Activated effector memory CD4-positive, alpha-beta T cell treated with anti-CD3 and anti-CD28 coated beads, Interleukin-2, amount 50 U/mL, for 16 hours (primary cell): ENCODE measurements around the gene EPHB2.

Experiments used
- DNase-seq: peaks from one replicate; pipeline ENCODE4 v3.0.0-alpha.2; 2020

EPHB2 gene

GRCh38 chr1:22889213-22889827, 178.7 kb downstream of the EPHB2 start:
- DNase-seq, result no peak

- DNase-seq, result no peak
These were observed 182.2 kb downstream of the EPHB2 start for GRCh38 chr1:22892789-22893188.

GRCh38 chr1:22893292-22893691, 182.7 kb downstream of the EPHB2 start:
- no peak for DNase-seq

DNA sequence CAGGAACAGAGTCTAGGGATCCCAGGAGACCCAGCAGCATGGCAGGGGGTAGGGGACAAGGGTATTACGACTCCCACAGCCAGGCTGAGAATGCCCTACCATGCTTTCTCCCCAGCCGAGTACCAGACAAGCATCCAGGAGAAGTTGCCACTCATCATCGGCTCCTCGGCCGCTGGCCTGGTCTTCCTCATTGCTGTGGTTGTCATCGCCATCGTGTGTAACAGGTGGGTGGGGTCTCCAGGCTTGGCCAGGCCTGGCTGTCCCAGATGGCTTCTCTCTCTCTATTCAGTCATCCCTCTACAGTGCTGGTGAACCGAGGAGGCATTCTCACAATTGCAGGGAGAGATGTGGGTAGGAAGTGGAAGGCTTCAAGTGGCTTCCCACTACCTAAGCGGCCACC, 184.7 kb downstream of the EPHB2 start:
- DNase-seq, result no peak

DNA sequence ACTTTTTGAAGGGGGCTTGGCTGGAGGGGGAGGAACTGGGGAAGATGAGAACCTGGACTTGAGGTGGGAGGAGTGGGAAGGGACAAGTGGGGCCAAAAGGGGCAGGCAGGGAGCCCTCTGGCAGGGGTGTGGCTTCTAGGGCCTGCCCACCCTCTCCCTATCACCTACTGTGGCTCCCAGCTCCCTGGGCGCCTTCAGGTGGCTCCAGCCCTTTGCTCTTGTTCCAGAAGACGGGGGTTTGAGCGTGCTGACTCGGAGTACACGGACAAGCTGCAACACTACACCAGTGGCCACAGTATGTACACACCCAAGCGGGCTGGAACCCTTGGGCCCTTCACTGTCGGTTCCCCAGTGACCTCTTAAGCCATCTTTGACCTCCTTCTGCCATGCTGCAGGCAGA, 185.5 kb downstream of the EPHB2 start:
- DNase-seq, result no peak

- no peak for DNase-seq
These were observed 189.8 kb downstream of the EPHB2 start for GRCh38 chr1:22900451-22900850.

GRCh38 chr1:22903113-22903512, 192.5 kb downstream of the EPHB2 start:
- DNase-seq, result no peak

DNA sequence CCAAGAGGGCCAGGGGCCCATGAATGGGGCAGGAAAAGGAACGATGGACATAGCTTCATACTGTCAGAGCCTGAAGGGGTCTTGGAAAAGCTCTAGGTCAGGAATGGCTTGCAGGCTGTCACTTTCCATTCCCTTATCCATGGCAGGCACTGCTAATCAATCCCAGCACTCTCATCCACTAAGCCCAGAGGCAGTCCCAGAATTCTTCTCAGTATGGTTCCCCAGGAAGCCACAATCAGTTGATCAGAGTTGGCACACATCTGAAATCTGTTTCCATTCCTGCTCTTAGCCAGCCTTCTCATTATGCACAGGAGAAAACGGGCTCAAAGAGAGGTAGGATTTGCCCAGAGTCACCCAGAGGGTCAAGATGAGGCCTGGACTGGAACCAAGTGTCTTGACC, 196.3 kb downstream of the EPHB2 start:
- no peak for DNase-seq

GRCh38 chr1:22907528-22907927, 196.9 kb downstream of the EPHB2 start:
- no peak for DNase-seq

DNA sequence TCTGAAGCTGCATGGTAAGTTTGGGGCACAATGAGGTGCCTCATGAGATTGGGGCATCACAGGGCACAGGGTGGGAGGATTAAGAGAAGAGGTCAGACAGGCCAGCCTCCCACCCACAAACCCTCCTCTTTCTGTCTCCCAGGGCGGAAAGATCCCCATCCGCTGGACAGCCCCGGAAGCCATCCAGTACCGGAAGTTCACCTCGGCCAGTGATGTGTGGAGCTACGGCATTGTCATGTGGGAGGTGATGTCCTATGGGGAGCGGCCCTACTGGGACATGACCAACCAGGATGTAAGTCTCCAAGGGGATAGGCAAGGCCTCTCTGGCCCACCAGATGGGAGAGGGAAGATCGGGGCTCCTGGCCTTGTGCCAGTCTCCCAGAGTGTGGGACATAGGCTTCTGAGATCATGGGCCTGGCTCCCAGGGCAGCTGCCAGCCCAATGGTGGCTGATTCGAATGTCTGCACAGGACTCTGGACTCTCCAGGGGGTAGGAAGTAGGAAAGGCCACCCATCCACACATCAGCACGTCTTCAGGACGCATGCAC, 198.3 kb downstream of the EPHB2 start:
- no peak for DNase-seq

DNA sequence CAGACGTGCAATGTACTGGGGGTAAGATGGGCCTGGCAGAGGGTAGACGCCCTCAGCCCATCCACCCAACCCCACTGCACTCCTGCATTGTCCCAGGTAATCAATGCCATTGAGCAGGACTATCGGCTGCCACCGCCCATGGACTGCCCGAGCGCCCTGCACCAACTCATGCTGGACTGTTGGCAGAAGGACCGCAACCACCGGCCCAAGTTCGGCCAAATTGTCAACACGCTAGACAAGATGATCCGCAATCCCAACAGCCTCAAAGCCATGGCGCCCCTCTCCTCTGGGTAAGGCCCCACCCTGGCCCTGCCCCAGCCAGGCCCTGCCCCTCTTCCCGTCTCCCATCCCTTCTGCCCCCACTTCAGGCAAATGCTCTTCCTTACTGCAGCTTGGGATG, 199.6 kb downstream of the EPHB2 start:
- no peak for DNase-seq

DNA sequence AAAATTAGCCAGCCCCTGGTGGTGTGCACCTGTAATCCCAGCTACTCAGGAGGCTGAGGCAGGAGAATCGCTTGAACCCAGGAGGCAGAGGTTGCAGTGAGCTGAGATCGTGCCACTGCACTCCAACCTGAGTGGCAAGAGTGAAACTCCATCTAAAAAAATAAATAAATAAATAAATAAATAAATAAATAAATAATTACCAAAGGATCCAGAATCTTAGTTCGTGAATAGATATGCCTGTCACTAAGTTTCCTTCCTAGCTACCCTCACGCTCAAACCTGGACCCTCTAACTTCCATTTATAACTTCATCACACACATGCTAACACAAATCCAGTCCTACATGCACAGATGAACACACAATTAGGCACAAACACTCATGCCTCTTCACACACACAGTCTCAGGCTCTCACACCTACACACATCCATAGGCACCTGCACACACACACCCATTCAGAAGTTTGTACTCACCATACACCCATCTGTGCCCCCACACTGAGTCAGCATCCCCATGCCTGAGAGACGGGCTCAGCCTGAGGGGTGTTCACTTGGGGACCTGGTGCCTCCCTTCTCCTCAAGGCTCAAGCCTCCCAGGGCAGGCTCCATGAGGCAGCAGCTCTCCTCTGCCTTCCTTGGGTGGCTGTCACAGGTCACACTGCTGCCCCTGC, 200.5 kb downstream of the EPHB2 start:
- no peak for DNase-seq

DNA sequence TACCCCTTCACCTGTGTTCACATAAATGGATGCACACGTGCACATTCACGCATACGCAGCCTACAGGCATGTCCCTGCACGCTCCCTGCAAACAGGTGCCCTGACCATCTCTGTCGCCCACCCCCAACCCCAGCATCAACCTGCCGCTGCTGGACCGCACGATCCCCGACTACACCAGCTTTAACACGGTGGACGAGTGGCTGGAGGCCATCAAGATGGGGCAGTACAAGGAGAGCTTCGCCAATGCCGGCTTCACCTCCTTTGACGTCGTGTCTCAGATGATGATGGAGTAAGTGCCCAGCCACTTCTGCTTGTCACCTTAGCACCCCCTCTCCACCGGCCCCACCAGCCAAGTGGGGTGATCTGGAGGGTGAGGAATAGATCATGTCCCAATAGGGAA, 201.7 kb downstream of the EPHB2 start:
- no peak for DNase-seq

DNA sequence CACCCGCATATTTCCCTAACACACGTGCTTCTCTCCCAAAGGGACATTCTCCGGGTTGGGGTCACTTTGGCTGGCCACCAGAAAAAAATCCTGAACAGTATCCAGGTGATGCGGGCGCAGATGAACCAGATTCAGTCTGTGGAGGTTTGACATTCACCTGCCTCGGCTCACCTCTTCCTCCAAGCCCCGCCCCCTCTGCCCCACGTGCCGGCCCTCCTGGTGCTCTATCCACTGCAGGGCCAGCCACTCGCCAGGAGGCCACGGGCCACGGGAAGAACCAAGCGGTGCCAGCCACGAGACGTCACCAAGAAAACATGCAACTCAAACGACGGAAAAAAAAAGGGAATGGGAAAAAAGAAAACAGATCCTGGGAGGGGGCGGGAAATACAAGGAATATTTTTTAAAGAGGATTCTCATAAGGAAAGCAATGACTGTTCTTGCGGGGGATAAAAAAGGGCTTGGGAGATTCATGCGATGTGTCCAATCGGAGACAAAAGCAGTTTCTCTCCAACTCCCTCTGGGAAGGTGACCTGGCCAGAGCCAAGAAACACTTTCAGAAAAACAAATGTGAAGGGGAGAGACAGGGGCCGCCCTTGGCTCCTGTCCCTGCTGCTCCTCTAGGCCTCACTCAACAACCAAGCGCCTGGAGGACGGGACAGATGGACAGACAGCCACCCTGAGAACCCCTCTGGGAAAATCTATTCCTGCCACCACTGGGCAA, 202.9 kb downstream of the EPHB2 start:
- DNase-seq, result no peak

DNA sequence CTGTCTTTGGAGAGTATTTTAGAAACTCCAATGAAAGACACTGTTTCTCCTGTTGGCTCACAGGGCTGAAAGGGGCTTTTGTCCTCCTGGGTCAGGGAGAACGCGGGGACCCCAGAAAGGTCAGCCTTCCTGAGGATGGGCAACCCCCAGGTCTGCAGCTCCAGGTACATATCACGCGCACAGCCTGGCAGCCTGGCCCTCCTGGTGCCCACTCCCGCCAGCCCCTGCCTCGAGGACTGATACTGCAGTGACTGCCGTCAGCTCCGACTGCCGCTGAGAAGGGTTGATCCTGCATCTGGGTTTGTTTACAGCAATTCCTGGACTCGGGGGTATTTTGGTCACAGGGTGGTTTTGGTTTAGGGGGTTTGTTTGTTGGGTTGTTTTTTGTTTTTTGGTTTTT, 203.5 kb downstream of the EPHB2 start:
- DNase-seq, result no peak

DNA sequence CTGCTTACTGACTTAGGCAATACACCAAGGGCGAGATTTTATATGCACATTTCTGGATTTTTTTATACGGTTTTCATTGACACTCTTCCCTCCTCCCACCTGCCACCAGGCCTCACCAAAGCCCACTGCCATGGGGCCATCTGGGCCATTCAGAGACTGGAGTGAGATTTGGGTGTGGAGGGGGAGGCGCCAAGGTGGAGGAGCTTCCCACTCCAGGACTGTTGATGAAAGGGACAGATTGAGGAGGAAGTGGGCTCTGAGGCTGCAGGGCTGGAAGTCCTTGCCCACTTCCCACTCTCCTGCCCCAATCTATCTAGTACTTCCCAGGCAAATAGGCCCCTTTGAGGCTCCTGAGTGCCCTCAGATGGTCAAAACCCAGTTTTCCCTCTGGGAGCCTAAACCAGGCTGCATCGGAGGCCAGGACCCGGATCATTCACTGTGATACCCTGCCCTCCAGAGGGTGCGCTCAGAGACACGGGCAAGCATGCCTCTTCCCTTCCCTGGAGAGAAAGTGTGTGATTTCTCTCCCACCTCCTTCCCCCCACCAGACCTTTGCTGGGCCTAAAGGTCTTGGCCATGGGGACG, 204.1 kb downstream of the EPHB2 start:
- no peak for DNase-seq

DNA sequence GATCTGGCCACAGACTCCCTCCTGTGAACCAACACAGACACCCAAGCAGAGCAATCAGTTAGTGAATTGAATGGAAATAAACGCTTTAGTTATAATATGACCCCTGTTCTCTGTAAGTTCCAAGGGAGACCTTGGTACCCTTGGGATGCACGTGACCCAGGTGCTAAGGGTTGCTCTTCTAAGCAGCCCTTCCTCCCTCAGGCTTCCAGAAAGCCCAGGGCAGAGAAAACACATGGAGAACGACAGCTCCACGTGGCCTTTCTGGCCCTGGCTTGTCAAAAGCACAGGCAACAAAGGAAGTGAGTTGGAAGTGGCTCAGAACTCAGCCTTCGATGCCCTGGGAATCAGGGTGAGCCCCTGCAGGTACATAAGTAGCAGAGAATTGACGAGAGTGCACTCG, 204.6 kb downstream of the EPHB2 start:
- DNase-seq, result no peak

DNA sequence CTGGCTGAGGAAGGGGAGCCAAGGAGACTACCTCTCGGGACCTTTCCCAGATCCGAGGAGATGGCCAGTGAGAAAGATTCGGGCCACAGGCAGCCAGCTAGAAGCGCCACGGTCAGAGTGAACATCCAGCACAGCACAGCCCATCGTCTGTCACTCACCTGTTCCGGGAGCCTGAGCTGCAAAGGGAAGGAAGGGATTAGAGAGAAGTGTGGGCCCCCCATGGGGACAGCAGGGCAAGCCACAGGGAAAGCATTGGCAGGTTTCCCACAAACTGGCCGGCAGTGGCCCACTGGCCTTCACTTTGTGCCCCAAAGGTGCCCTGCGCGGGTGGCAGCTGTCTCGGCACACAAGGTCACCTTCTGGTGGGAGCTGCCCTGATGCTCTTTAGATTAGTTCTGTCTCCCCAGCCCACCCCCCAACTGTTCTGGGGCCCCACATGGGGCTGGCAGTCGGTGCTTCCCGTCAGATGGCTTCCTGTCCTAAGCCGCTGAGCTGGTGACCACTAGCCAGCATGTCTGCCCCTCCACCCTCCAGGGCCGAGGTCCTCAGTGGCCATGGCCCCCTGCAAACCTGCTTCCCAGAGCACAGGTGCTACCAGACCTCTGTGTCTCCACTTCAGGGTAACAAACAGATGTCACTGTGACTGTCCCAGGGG, 205.3 kb downstream of the EPHB2 start:
- DNase-seq, result no peak

GRCh38 chr1:22916471-22916820, 205.8 kb downstream of the EPHB2 start:
- DNase-seq, result no peak

DNA sequence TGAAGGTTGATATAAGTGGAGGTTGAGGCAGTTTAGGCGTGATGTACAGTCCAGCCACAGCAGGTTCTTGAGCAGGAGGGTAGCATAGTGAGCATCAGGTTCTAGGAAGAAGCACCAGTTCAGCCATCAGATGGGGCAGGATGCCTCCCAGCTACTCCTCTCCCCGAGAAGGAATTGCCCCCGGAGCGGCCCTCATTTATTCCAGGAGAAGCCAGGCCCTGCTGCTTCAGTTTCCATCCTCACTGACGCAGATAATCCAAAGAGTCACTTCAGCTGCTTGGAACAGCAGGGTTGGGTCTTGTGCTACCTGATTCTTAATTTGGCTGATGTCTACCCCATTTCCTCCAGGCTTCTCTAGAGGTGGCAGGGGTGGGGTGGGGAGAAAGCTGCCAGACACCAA, 207.3 kb downstream of the EPHB2 start:
- DNase-seq, result no peak

- DNase-seq, result no peak
These were observed 208.0 kb downstream of the EPHB2 start for GRCh38 chr1:22918644-22919043.

DNA sequence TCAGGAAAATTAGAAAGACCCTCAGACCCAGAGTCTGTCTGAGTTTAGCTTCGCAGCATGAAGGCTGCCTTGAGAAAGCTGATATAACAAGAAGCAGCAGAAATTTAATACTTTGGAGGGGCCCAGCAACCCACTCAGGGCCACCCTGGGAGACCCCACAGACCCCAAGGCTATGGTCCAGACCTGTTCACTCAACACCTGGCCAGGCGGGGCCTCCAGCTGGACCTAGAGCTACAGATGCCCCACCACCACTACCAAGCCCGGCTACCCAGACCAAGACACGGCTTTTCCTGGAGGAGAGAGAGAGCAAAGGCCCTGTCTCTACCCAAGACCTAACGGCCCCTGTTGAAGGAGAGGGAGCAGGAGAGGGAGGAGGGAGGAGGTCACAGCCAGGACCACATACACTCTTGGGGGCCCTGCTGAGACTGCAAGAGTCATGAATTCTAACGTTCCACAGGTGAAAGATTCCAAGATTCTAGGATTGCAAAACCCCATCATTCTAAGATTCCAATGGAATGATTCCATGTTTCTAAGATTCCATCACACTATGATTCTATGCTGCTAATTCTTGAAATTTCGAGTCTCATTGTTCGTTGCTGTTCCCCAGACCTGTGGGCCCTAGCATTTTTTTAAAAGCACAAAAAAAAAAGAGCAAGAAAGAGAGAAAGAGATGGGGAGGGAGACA, 208.8 kb downstream of the EPHB2 start:
- no peak for DNase-seq
